Right cardiac atrium (tissue), 5 donors: ENCODE results near the gene COL5A2. TPM values are rescaled to one million over a fixed set of nuclear protein-coding genes. Genes with fewer than 3 reads are reported as not detected.

ENCODE experiments used
- ATAC-seq, 2 donors: fragments of 200-7000 bp; cut with Tn5 transposase; one replicate each; pipeline versions ENCODE4 v1.8.0 to v1.9.1; 2020; ENCODE audit warnings: moderate library complexity in 2 of 2, mild to moderate bottlenecking in 1 of 2
- DNase-seq, 3 donors: peaks; one replicate each; pipeline ENCODE4 v3.0.0-alpha.2; 2020
- H3K27ac ChIP-seq: one replicate; pipeline ENCODE4 v1.5.1; 2013; ENCODE audit warnings: mild to moderate bottlenecking, low read length, control low read depth, moderate library complexity
- H3K27me3 ChIP-seq: one replicate; pipeline ENCODE4 v1.6.1; 2013; ENCODE audit not compliant: control insufficient read depth, insufficient read depth
- H3K4me1 ChIP-seq: one replicate; pipeline ENCODE4 v1.6.1; 2013; ENCODE audit warnings: low read length; ENCODE audit not compliant: control insufficient read depth, insufficient read depth
- H3K4me3 ChIP-seq: one replicate; pipeline ENCODE4 v1.5.1; 2013; ENCODE audit warnings: low read length, control low read depth
- H3K9me3 ChIP-seq: one replicate; pipeline ENCODE4 v1.6.1; 2013; ENCODE audit warnings: low read length; ENCODE audit not compliant: control insufficient read depth
- WGBS: extraction: QIAGEN DNeasy Blood & Tissue Kit; methylation state at CpG from one replicate; pipeline ENCODE4 v1.1.7; 2013; 5-methylcytosine and 5-hydroxymethylcytosine counted together
- intact Hi-C, 4 donors: fragments of 100-400 bp; cut with DNase I; formaldehyde crosslinking; loops; one replicate each; pipeline versions ENCODE4 v1.11.0 to v1.14.0; 2022 to 2023
- polyA plus RNA-seq: library from polyadenylated mRNA; stranded (reverse); fragments of 200-250 nt; gene quantifications from one replicate; pipeline ENCODE4 v1.2.3, GENCODE V29; 2013
- total RNA-seq, 4 donors: library from RNA; stranded (reverse); fragmentation: NEBNext Ultra II Directional; extraction: Animal tissue kit (Norgen Biotek cat#: 25700); gene quantifications; one replicate each; pipeline ENCODE4 v1.2.1, GENCODE V29; 2021
- donor health status: healthy with polysubstance abuse.
- donor health status: DM: no; HTN: yes; CAD: no.
- donor health status: DM: no; HTN: no; CAD: no.
- donor health status: DM: no; HTN: yes; CAD: no; lungs with severe emphysema.
- donor health status: DM: yes; HTN: yes; CAD: no.

Gene COL5A2
- total and polyA plus RNA-seq, 5 donors: 9.0 to 26.6 (median 14.3) TPM

DNA sequence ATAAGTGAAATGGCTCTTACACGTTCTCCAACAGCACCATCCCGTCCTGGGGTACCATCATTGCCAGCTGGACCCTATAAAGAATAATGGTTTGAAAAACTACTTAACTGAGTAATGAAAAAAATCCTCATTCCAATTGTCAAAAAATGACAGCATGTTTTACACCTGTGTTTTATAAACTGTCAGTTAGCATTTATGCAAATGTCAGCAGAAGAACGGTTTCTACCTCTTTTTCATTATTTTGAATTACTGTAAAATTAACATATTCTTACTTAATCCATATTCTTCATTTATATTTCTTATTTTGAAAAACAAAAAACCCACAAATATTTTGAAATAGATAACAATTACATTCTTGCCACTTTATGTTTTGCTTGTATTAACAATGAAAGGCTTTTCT lies 131.4 kb downstream of the COL5A2 start:
- intact Hi-C loops: no loop called here
- Histone ChIP-seq H3K27ac (no peak overlapping the region), H3K9me3 (no peaks in the 10 kb centered on the region), H3K4me1 (no peaks in the 10 kb centered on the region), H3K27me3 (no peaks in the 10 kb centered on the region), H3K4me3 (no peak overlapping the region)
- ATAC-seq: no peak
- 90% methylated on average over 3 of the region's 3 CpGs for WGBS
- no peak for DNase-seq

DNA sequence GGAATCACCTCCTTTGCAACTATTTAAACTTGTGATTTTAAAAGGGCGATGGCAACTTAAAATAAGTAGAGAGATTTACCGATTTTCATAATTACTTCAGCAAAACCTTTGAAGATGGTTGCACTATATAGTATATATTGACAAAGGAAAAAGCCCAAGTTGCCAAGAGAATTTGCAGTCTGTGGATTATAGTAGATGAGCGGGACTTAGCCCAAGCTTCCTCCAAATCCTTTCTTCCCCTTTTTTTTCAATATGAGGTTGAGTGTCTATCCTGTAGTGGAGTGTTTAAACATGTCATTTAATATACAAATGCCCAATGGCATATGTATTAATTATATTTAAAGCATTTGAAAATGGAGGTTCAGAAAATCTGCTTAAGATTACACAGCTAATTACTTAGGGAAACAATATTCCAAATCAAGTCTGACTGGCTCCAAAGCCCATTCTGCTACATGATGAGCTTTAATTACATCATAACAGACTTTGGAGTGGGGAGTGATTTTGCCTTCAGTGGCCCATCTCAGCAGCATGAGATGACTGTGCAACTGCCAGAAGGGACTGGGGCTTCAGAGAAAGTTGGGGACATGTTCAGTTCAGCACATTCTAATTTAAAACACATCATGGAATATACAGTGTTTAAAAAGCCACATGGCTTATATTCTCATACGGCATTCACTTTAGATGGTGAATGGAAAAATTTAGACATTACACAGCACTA lies 132.2 kb downstream of the COL5A2 start:
- Histone ChIP-seq H3K4me1 (no peaks in the 10 kb centered on the region), H3K27me3 (no peaks in the 10 kb centered on the region), H3K27ac (no peak overlapping the region), H3K9me3 (no peaks in the 10 kb centered on the region), H3K4me3 (no peak overlapping the region)
- WGBS: 93% methylated on average over 4 of the region's 4 CpGs
- no peak for DNase-seq
- no peak for ATAC-seq
- intact Hi-C loops: no loop called here

- 68% methylated on average over 2 of the region's 2 CpGs for WGBS
Measured at GRCh38 chr2:189046320-189046719, 133.2 kb downstream of the COL5A2 start.

DNA sequence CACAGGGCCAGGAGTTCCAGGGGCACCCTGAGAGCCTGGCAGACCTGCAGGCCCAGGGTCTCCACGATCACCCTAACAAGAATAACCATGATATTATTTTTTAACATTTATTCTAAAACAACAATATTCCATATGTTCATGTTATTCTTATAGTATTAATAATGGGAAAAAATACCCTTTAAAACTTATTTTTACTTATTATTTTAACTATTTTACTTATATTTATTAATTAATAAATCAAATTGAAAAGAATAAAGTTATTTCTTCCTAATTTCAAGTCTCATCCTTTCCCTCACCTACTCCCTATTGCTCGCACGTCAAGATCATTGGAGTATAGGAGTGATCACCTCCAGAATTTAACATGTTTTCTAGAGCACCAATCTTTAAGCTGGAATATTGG lies 133.7 kb downstream of the COL5A2 start:
- H3K27ac ChIP-seq: no peak overlapping the region
- intact Hi-C loops: no loop called here
- no peaks in the 10 kb centered on the region for H3K27me3 ChIP-seq
- no peaks in the 10 kb centered on the region for H3K4me1 ChIP-seq
- 90% methylated on average over 3 of the region's 3 CpGs for WGBS
- H3K4me3 ChIP-seq: no peak overlapping the region
- H3K9me3 ChIP-seq: no peaks in the 10 kb centered on the region
- no peak for ATAC-seq
- no peak for DNase-seq

More at GRCh38 chr2:189046320-189046719, 133.2 kb downstream of the COL5A2 start:
- ATAC-seq (no peak), DNase-seq (no peak)
- intact Hi-C loops: no loop called here
- H3K27me3 ChIP-seq: no peaks in the 10 kb centered on the region
- no peaks in the 10 kb centered on the region for H3K4me1 ChIP-seq
- no peak overlapping the region for H3K4me3 ChIP-seq
- no peak overlapping the region for H3K27ac ChIP-seq
- H3K9me3 ChIP-seq: no peaks in the 10 kb centered on the region

- H3K9me3 ChIP-seq: no peaks in the 10 kb centered on the region
- no peaks in the 10 kb centered on the region for H3K4me1 ChIP-seq
- intact Hi-C loops: no loop called here
- no peak for ATAC-seq
- H3K4me3 ChIP-seq: no peak overlapping the region
- no peak for DNase-seq
- H3K27ac ChIP-seq: no peak overlapping the region
- WGBS: 90% methylated on average over 1 of the region's 1 CpG
- no peaks in the 10 kb centered on the region for H3K27me3 ChIP-seq
Measured at GRCh38 chr2:189037518-189037917, 142.0 kb downstream of the COL5A2 start.

DNA sequence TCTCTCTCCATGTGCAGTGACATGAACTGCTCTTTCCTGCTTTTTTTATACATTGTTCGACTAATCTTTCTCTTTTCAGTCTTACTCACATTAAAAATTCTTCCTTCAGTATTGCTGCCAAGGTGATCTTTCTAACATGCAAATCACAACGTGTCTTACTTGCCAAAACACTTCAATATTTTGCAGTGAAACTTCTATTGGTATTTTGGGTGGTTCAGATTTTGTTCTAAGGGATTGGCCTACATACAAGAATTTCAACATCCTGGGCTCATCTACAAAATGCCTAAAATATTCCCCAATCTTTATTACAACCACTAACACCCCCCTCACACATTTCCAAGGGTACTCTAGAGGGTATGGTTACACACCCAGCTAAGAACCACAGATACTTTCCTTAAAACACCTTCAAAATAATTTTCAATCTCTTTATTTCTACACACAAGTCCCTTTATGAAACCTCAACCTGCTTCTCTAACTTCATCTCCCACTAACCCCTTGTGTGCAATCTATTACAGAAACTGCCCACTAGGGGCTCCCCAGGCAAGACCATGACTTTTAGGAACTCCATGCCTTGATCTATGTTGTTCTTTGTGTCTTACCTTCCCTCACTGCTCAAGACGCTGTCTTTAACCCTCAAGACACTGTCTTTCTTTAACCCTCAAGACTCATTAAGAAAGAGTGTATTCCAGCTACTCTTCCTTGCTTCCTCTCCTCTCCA lies 154.5 kb downstream of the COL5A2 start:
- no peak for ATAC-seq
- intact Hi-C loops: no loop called here
- Histone ChIP-seq H3K4me3 (no peak overlapping the region), H3K4me1 (peaks cover 2% of the 10 kb centered on the region), H3K27me3 (no peaks in the 10 kb centered on the region), H3K27ac (no peak overlapping the region), H3K9me3 (no peaks in the 10 kb centered on the region)
- no peak for DNase-seq
- 40% methylated on average over 3 of the region's 3 CpGs for WGBS

- intact Hi-C loops: no loop called here
Measured at GRCh38 chr2:189022492-189022891, 157.1 kb downstream of the COL5A2 start.

DNA sequence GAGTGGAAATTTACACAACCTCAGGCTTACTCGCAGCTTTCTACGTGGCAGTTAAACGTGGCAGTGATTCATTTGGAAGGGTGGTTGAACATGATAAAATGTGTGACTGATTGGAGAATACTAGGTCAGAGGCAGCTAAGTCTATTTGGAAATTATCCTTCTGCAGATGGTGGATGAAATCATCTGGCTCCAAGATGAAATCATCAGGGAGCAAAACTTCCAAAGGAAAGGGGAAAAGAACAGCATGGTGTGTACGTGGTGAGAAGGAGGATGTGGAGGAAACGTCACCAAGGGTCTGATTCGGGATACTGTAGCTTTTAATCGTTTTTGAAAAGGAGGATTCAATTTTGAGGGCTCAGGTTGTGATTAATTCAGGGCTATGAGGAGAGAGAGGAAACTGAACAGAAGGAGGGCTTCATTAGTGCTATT lies 157.5 kb downstream of the COL5A2 start:
- intact Hi-C loops: no loop called here
- Histone ChIP-seq H3K27me3 (no peaks in the 10 kb centered on the region), H3K4me3 (no peak overlapping the region), H3K9me3 (no peaks in the 10 kb centered on the region), H3K4me1 (peaks cover 2% of the 10 kb centered on the region), H3K27ac (peak overlapping the region; percentile 3)
- peak in 1 of 3 donors; percentile 33 for DNase-seq
- peak; percentile 84 to 85 for ATAC-seq
- 38% methylated on average over 7 of the region's 7 CpGs for WGBS

More at GRCh38 chr2:189022492-189022891, 157.1 kb downstream of the COL5A2 start:
- no peaks in the 10 kb centered on the region for H3K9me3 ChIP-seq
- H3K27ac ChIP-seq: no peak overlapping the region
- WGBS: 61% methylated on average over 3 of the region's 3 CpGs
- H3K4me3 ChIP-seq: no peak overlapping the region
- peaks cover 2% of the 10 kb centered on the region for H3K4me1 ChIP-seq
- no peaks in the 10 kb centered on the region for H3K27me3 ChIP-seq
- DNase-seq (no peak), ATAC-seq (peak; percentile 56 to 59)

DNA sequence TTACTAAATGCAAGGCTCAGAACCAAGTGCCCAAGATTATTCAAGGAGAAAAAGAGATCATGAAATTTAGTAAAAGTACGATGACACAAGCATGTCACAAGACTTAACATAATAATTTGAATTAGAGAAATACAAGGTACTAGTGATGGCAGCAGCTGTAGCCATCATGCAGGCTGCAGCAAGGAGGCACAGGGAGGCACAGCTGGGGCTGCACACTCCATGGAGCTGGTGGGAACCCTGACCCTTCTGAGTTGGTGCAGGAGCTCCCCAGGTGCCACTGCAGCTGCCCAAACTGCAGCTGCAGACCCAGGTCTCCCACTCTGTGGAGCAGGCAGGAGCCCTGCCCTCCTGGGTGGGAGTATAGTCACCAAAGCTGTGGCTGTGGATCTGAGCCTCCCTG lies 159.4 kb downstream of the COL5A2 start:
- 79% methylated on average over 1 of the region's 1 CpG for WGBS
- ATAC-seq: no peak
- intact Hi-C loops: no loop called here
- Histone ChIP-seq H3K4me3 (no peak overlapping the region), H3K9me3 (no peaks in the 10 kb centered on the region), H3K27ac (no peak overlapping the region), H3K27me3 (no peaks in the 10 kb centered on the region), H3K4me1 (no peaks in the 10 kb centered on the region)
- peak in 1 of 3 donors; percentile 37 for DNase-seq

- no peaks in the 10 kb centered on the region for H3K27me3 ChIP-seq
- no peaks in the 10 kb centered on the region for H3K4me1 ChIP-seq
- DNase-seq (no peak), ATAC-seq (no peak)
- H3K9me3 ChIP-seq: no peaks in the 10 kb centered on the region
- intact Hi-C loops: no loop called here
- no peak overlapping the region for H3K27ac ChIP-seq
- H3K4me3 ChIP-seq: no peak overlapping the region
Measured at GRCh38 chr2:189018631-189019030, 160.9 kb downstream of the COL5A2 start.

DNA sequence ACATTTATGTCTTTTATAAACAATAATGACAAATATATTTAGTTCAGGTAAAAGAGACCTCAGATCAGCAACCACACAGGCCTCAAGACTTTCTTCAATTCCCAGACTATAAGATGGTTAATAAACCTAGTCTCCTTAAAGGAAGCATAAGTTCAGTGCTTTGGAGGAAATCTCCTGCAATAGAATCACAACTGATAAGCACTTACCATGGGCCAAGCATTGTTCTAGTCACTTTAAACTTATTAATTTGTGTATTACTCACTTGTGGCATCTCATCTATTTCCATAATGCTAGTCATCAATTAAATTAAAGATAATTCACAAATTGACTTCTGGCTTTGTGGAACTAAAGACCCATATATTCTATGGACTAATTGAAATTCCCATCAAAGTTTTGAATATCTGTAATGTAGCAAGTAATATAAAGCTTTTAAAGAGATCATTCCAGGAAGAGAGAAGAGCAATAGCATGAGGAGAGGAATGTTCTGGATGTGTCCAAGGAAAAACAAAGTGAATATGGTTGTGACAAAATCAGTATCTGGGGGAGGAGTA lies 163.2 kb downstream of the COL5A2 start:
- no peak for DNase-seq
- Histone ChIP-seq H3K9me3 (no peaks in the 10 kb centered on the region), H3K27ac (no peak overlapping the region), H3K4me3 (no peak overlapping the region), H3K4me1 (no peaks in the 10 kb centered on the region), H3K27me3 (no peaks in the 10 kb centered on the region)
- ATAC-seq: no peak
- intact Hi-C loops: no loop called here
